NCI-H82 treated with DMSO at 0.1 percent for 48 hours (cell line): ENCODE measurements around the gene B4GALT1.
"Not testable (repeated sequence)": the region's sequence is repeated elsewhere in the genome, so short reads cannot be mapped to it uniquely, and the experiment has no call there.

Experiments
- DNase-seq: peaks from one replicate; lab custom pipeline; 2025; ENCODE audit not compliant: unreplicated experiment; lab: John Stamatoyannopoulos, UW

B4GALT1 gene

DNA sequence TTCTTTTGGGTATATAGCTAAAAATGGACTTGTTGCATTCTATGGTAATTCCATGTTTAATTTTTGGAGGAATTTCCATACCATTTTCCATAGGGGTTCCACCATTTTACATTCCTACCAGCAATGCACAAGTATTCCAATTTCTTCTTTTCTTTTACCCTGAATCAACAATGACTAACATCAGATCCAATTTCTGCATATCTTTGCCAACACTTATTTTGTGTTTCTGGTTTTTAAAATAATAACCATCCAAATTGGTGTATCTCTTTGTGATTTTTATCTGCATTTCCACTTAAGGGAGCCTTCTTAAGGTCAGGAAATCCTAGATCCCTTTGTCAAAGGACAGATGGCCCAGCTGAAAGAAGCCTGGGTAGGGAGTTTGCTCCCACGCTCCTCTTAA, 61.2 kb downstream of the B4GALT1 start:
- no peak for DNase-seq

DNA sequence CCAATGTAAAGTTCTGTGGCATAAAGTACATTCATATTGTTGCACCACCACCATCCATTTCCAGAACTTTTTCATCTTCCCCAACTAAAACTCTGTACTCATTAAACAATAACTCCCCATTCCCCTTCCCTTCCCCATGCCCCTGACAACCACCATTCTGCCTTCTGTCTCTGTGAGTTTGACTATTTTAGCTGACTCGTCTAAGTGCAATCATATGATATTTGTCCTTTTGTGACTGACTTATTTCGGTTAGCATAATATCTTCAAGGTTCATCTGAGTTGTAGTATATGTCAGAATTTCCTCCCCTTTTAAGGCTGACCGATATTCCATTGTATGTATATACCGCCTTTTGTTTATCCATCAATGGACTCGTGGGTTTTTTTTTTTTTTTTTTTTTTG, 61.6 kb downstream of the B4GALT1 start:
- no peak for DNase-seq

- no peak for DNase-seq
These were observed 62.7 kb downstream of the B4GALT1 start for GRCh38 chr9:33104401-33104800.

- no peak for DNase-seq
These were observed 63.4 kb downstream of the B4GALT1 start for GRCh38 chr9:33103501-33104281.

- DNase-seq, result no peak
These were observed 64.5 kb downstream of the B4GALT1 start for GRCh38 chr9:33102551-33103210.

- DNase-seq, result no peak
These were observed 65.8 kb downstream of the B4GALT1 start for GRCh38 chr9:33101104-33101951.

GRCh38 chr9:33099754-33100153, 67.4 kb downstream of the B4GALT1 start:
- DNase-seq, result no peak

DNA sequence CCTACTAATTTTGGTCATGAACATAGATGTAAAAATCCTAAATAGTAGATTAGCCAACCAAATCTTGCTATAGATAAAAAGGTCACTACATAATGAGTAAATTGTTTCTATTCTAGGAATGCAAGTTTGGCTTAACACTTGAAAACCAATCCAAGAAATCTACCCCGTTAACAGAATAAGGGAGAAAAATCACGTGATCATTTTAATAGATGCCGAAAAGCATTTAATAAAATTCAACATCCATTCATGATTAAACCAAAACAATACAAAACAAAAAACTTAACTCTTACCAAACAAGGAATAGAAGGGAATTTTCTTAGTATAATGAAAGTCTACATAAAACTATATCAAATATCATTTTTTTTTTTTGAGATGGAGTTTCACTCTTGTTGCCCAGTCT, 69.9 kb downstream of the B4GALT1 start:
- DNase-seq, result no peak

DNA sequence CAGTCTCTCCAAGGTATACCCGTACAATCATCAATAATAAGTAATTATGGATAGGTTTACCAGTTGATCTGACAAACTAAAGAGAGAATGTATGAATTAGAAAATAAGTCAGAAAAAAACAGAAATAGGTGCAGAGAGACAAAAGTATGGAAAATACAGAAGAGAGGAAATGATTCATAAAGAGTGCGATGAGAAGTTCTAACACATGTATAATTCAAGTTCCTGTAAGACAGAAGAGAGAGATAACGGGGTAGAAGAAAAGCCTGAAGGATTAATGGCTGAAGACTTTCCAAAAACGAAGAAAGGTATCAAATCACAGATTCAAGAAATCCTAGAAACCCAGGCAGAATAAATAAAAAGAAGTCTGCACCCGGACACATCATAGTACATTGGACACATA, 74.5 kb downstream of the B4GALT1 start:
- DNase-seq, result no peak

- not testable (repeated sequence) for DNase-seq
These were observed 81.5 kb downstream of the B4GALT1 start for GRCh38 chr9:33085672-33086071.

DNA sequence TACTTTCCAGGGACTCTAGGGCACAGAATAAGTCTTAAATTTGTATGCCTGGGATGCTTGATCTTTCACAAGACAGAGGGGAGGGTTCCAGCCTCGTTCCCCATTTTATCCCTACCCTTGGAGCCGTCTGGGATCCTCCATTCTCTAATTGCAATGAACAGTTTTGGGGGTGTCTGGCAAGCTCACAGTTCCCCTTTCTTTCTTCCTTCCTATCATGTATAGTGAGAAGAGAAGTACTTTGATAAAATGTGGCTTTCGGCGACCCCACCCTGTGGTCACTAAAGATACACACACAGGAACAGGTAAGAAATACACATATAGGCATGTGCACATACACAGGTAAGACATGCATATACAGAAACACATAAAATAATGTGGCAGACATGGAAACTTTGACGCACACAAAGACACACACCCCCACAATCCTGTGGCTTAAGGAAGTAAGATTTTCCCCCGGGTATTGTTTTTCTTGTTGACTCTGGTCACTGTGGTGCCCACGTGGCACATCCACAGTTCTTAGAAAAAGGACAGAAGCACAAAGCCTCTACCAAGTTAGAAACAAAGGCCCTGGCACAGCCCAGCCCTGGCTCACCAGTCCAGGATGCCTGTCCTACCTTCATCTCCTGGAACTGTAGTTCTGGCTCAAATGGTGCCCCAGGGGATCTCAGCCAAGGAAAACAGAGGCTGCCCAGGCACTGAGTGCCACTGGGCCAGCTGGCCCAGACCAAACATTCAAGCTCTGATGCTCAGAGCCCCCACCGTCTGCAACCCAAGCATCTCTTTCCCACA, 84.4 kb downstream of the B4GALT1 start:
- DNase-seq, result no peak

GRCh38 chr9:33082128-33082527, 85.0 kb downstream of the B4GALT1 start:
- no peak for DNase-seq

- peak; percentile 60 for DNase-seq
These were observed 85.8 kb downstream of the B4GALT1 start for GRCh38 chr9:33081128-33081851.

DNA sequence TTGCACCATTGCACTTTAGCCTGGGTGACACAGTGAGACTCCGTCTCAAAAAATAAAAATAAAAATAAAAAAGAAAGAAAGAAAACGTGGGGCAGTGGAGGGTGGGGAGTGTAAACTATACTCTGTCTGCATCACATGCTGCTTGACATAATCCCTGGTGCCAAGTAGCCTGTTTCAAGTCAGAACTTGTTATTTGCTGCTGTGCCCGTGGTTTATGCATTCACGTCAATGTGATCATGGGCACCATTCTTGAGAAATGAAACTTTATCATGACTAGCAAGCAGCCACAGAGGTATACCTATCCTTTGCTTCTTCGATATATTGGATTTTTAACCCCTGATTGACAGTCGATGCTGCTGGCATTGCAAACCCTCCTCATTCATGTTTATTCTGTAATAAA, 86.6 kb downstream of the B4GALT1 start:
- no peak for DNase-seq

DNA sequence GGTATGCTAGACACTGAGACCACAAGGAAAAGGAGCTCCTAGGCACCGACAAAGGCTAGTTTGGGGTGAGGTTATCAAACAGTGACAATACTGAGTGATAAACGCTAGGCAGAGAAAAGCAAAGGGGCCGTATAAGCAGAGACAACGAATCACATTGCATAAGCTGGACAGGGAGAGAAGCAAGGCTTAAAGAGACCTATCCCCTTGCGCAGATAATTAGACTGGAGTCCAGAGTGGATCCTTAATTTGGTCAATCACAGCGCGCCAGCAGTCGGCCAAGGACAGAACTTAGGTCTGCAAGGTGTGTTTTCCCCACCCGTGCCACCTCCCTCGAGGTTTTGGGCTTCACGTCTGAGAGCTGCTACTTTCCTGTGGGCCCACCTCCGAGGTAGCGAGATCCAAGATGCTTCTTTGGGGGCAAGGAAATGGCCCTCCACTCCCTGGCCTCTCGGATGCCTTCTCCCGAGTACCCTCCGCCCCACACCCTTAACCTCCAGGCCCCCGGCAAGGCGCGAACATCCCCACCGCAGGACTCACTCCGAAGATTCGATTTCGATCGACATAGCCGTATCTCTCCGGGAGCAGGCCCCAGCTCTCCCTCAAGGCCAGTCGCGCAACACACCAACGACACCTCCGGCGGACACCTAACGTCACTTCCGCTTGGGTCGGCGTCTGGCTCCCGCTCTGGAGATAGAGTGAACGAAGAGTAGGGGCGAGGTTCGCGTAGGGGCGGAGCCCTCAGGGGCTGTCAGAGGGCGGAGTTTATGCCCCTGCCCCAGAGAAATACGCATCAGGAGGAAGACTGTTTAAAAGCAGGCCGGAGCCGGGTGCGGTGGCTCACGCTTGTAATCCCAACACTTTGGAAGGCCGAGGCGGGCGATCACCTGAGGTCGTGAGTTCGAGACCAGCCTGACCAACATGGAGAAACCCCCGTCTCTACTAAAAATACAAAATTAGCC, 90.8 kb downstream of the B4GALT1 start, which contains the start of gene SMU1:
TSS of gene SMU1 (minus strand) at position 629 of the 959 bp plus-strand sequence. CDS start at position 563, 66 bp downstream.
- DNase-seq, result peak; percentile 91

- no peak for DNase-seq
These were observed 98.1 kb downstream of the B4GALT1 start for GRCh38 chr9:33068991-33069390.

DNA sequence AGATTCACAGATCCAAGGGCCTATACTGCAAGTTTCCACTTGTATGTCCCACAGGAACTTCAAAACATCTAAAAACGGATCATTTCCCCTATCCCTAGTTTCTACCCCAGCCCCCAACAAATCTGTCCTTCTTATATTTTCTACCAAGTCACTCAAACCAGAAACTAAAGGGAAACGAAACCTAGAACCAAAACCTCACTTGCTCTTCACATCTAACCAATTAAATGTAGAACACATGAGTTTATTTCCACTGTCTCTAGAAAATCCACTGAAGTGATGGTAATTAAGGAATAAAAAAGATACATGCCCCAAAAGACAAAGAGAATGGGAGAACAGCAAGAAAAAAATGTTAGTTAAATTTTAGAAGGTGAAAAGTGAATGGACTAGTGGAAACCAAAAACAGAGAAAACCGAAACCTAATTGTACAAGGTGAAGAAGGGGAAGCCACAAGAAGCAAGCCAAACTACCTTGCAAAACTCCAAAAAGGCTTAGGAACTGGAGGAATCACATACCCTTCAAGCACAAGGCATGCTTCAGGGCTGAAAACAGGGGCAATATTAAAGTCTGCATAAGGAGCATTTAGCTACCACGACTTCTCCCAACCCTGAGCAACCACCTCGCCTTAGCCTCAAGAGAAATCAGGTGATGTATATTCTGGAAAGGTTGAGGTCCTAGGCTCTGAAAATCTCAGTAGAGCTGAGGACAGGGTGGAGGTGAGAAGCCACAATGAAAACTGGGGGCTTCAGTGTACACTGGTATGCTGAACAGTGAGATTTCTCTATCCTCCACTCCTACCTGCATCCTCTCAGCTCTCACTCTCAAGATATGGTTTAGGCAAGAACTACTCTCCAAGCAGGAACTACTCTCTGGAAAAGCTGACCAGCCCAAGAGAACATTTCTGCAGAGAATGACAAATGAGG, 101.7 kb downstream of the B4GALT1 start:
- no peak for DNase-seq
